Loucy (cell line): ENCODE measurements around the gene LIG1.

Source experiments
- H2AFZ ChIP-seq: fragments of 200-600 bp; sonication (generic); 2 replicates; pipeline ENCODE4 v1.6.0; 2016; ENCODE audit warnings: antibody characterized with exemption, mild to moderate bottlenecking, low read length, moderate library complexity
- H3F3A ChIP-seq: fragments of 200-600 bp; 2 replicates; pipeline ENCODE4 v1.6.0; 2016; ENCODE audit warnings: antibody characterized with exemption, low read depth, mild to moderate bottlenecking
- H3K27me3 ChIP-seq: fragments of 200-600 bp; sonication (generic); 2 replicates; pipeline ENCODE4 v1.6.1; 2014; ENCODE audit warnings: low read length, mild to moderate bottlenecking; ENCODE audit not compliant: insufficient read depth, poor library complexity, severe bottlenecking
- H3K36me3 ChIP-seq: fragments of 200-600 bp; sonication (generic); 2 replicates; pipeline ENCODE4 v1.6.1; 2016; ENCODE audit warnings: low read length; ENCODE audit not compliant: insufficient read depth
- H3K4me1 ChIP-seq: fragments of 200-600 bp; sonication (generic); 2 replicates; pipeline ENCODE4 v1.5.1; 2014; ENCODE audit warnings: low read length, mild to moderate bottlenecking; ENCODE audit not compliant: insufficient read depth, poor library complexity, severe bottlenecking
- H3K4me2 ChIP-seq: fragments of 200-600 bp; sonication (generic); 2 replicates; pipeline ENCODE4 v1.6.0; 2014; ENCODE audit warnings: antibody characterized with exemption, low read length, low read depth, mild to moderate bottlenecking; ENCODE audit not compliant: poor library complexity, severe bottlenecking
- H3K4me3 ChIP-seq: fragments of 200-600 bp; sonication (generic); 2 replicates; pipeline ENCODE4 v1.5.1; 2014; ENCODE audit warnings: low read length, mild to moderate bottlenecking, mixed read lengths; ENCODE audit not compliant: poor library complexity, severe bottlenecking
- H3K79me2 ChIP-seq: fragments of 200-600 bp; sonication (generic); 2 replicates; pipeline ENCODE4 v1.6.1; 2014; ENCODE audit warnings: low read length; ENCODE audit not compliant: insufficient read depth
- H3K9ac ChIP-seq: fragments of 200-600 bp; sonication (generic); 2 replicates; pipeline ENCODE4 v1.6.0; 2014; ENCODE audit warnings: mild to moderate bottlenecking, low read depth, low read length, moderate library complexity; ENCODE audit not compliant: poor library complexity, severe bottlenecking
- H3K9me2 ChIP-seq: fragments of 200-600 bp; sonication (generic); replicated peaks from 2 replicates; pipeline ENCODE4 v1.6.1; 2016; ENCODE audit warnings: low read depth, low read length, mixed read lengths
- H3K9me3 ChIP-seq: fragments of 200-600 bp; sonication (generic); 2 replicates; pipeline ENCODE4 v1.6.1; 2014; ENCODE audit warnings: mild to moderate bottlenecking, antibody characterized with exemption, low read length, low read depth; ENCODE audit not compliant: insufficient read depth
- H4K20me1 ChIP-seq: fragments of 200-600 bp; sonication (generic); 2 replicates; pipeline ENCODE4 v1.6.0; 2014; ENCODE audit warnings: antibody characterized with exemption, low read length, mild to moderate bottlenecking; ENCODE audit not compliant: insufficient read depth, poor library complexity, severe bottlenecking
- EZH2phosphoT487 ChIP-seq: fragments of 200-600 bp; IDR thresholded peaks from 2 replicates; pipeline ENCODE4 v1.6.1; 2018; ENCODE audit warnings: antibody characterized with exemption, mild to moderate bottlenecking, moderate library complexity, borderline replicate concordance
- TF ChIP-seq, protein P1 (sequence below): fragments of 200-600 bp; sonication (generic); conservative IDR thresholded peaks from 2 replicates; pipeline ENCODE4 v1.5.1; 2014; ENCODE audit warnings: mild to moderate bottlenecking, antibody characterized with exemption, low read length

Gene LIG1

DNA sequence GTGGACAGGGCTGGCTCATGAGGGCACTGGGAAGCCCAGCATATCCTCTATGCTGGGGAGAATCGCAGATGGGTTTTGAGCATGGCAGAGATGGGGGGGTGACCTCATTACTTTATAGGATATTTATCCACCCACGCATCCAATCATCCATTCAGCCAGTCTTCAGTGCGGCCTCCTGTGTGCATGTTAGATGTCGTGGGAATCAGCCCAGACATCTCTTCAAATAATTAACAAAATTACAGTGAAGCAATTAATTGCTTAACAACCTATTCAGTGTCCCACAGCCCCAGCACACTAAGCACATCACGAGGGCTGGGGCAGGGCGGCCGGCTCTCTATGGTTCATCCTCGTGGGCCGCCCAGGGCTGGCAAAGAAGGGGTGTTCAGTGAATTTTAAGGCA lies 21.6 kb downstream of the LIG1 start:
- Histone ChIP-seq H2AFZ (no peak overlapping the region), H3K36me3 (peaks cover 84% of the 10 kb centered on the region; the same call in 1 of the 2 replicates), H3K4me3 (no peak overlapping the region), H3K9me3 (no peaks in the 10 kb centered on the region), H3K4me1 (no peaks in the 10 kb centered on the region), H3K79me2 (no peaks in the 10 kb centered on the region), H3K4me2 (no peak overlapping the region), H4K20me1 (no peaks in the 10 kb centered on the region), H3F3A (no peaks in the 10 kb centered on the region), H3K27me3 (no peaks in the 10 kb centered on the region), H3K9ac (no peak overlapping the region), H3K9me2 (no peaks in the 10 kb centered on the region)
- no peak for TF ChIP-seq EZH2phosphoT487
- TF ChIP-seq, protein P1, sequence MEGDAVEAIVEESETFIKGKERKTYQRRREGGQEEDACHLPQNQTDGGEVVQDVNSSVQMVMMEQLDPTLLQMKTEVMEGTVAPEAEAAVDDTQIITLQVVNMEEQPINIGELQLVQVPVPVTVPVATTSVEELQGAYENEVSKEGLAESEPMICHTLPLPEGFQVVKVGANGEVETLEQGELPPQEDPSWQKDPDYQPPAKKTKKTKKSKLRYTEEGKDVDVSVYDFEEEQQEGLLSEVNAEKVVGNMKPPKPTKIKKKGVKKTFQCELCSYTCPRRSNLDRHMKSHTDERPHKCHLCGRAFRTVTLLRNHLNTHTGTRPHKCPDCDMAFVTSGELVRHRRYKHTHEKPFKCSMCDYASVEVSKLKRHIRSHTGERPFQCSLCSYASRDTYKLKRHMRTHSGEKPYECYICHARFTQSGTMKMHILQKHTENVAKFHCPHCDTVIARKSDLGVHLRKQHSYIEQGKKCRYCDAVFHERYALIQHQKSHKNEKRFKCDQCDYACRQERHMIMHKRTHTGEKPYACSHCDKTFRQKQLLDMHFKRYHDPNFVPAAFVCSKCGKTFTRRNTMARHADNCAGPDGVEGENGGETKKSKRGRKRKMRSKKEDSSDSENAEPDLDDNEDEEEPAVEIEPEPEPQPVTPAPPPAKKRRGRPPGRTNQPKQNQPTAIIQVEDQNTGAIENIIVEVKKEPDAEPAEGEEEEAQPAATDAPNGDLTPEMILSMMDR = no peak

DNA sequence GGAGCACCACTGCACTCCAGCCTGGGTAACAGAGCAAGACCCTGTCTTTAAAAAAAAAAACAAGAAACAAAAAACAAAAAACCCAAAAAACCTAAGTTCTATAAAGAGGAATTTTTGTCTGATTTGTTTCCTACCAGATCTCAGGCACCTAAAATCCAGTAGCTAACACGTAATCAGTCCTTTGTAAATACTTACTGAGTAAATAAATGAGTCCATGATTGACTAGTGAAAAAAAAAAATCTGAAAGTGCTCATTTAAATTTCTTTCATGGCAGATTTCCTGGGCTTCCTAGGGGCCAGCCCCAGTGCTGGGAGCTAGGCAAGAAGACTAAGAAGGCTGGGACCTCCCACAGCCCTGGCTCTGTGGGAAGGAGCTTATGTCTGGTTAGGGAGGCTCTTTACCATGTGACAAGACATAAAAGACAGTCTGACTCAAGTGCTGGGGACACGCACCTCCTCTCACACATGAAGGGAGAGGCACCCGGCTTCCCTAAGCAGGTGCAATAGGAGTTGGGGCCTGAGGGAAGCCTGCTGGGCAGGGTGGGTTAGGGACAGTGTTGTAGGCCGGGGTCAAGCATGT lies 22.5 kb downstream of the LIG1 start:
- Histone ChIP-seq H3K79me2 (no peaks in the 10 kb centered on the region), H3K4me2 (no peak overlapping the region), H2AFZ (no peak overlapping the region), H3K4me1 (no peaks in the 10 kb centered on the region), H3K4me3 (no peak overlapping the region), H3K27me3 (no peaks in the 10 kb centered on the region), H4K20me1 (no peaks in the 10 kb centered on the region), H3K9me2 (no peaks in the 10 kb centered on the region), H3F3A (no peaks in the 10 kb centered on the region), H3K9ac (no peak overlapping the region), H3K9me3 (no peaks in the 10 kb centered on the region), H3K36me3 (peaks cover 92% of the 10 kb centered on the region; the same call in 1 of the 2 replicates)
- TF ChIP-seq, protein P1 = no peak

DNA sequence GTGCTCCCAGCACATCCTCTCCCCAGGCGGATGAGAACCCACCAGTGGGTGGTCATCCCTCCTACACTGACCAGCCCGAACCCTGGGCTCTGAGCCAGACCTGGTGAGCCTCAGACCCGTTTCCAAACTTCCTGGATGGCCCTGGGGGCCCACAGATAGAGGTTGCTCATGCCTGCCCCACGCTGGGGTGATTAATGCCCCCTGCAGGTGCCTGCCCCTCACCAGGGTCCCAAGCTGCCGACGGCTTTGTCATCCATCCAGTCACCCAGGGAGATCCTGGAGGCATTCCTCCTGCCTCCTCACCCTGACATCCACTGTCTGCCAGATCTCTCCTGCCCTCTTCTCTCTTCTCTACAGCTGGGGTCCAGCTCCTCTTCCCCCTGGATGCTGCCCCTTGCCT lies 31.1 kb downstream of the LIG1 start:
- H3K4me3 ChIP-seq = no peak overlapping the region
- peaks cover 36% of the 10 kb centered on the region; the same call in 1 of the 2 replicates for H3K36me3 ChIP-seq
- TF ChIP-seq EZH2phosphoT487 = no peak
- TF ChIP-seq, protein P1 = no peak
- H3K9me2 ChIP-seq = no peaks in the 10 kb centered on the region
- no peak overlapping the region for H3K9ac ChIP-seq
- no peaks in the 10 kb centered on the region for H3F3A ChIP-seq
- H3K79me2 ChIP-seq = no peaks in the 10 kb centered on the region
- no peaks in the 10 kb centered on the region for H3K9me3 ChIP-seq
- H4K20me1 ChIP-seq = no peaks in the 10 kb centered on the region
- H3K4me1 ChIP-seq = no peaks in the 10 kb centered on the region
- H2AFZ ChIP-seq = no peak overlapping the region
- H3K4me2 ChIP-seq = no peak overlapping the region
- H3K27me3 ChIP-seq = no peaks in the 10 kb centered on the region
